Bronchial epithelial cell (primary cell): ENCODE data around the gene LRRC55. TPM values are rescaled to one million over a fixed set of nuclear protein-coding genes. Genes with fewer than 3 reads are reported as not detected.
A peak's percentile ranks its signal among the peaks of the same experiment; 100 is the strongest.

Experiments used
- DNase-seq: peaks from one replicate; pipeline ENCODE4 v3.0.0-alpha.2; 2010; ENCODE audit warnings: low read depth
- FAIRE-seq: peaks from 2 replicates; lab custom pipeline; 2011; peaks lifted over from hg19 to GRCh38; lab: Jason Lieb, UNC
- H3K27me3 ChIP-seq: 2 replicates; pipeline ENCODE4 v1.5.1; 2011; ENCODE audit warnings: low read length; ENCODE audit not compliant: control insufficient read depth, insufficient read depth
- H3K36me3 ChIP-seq: 2 replicates; pipeline ENCODE4 v1.5.1; 2011; ENCODE audit warnings: low read length; ENCODE audit not compliant: control insufficient read depth, insufficient read depth
- H3K4me3 ChIP-seq: 2 replicates; pipeline ENCODE4 v1.5.1; 2011; ENCODE audit warnings: mild to moderate bottlenecking, low read depth, low read length, control low read depth
- CTCF ChIP-seq: IDR thresholded peaks from 2 replicates; pipeline ENCODE4 v1.5.1; 2011; ENCODE audit warnings: mild to moderate bottlenecking, moderate library complexity, low read length, control low read depth, inconsistent platforms; ENCODE audit not compliant: insufficient read depth, severe bottlenecking
- total RNA-seq: library from RNA; depleted of rRNA; stranded (reverse); fragments of >200 nt; gene quantifications from 2 replicates; pipeline ENCODE4 v1.2.1, GENCODE V29; 2014

The LRRC55 gene
- total RNA-seq, 1 donor from 2014 or later = not detected

DNA sequence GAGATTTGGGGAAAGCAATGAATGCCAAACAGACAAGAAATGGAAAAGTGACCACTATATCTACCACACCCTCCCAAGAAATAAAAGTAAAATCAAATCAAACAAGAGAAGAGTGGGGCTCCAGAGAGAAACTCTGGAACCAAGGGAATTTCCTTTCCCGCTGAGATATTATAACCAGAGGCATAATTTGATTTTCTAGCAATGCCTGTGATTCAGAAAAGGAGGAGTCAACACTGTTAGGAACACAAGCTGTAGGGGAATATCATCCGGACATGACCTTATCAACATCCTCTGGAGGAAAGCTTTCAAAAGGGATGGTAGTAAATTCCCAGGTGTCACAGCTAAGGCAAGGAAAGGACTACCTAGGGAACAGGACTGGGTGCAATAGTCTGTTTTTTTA, 29.6 kb upstream of the LRRC55 start:
- no peak overlapping the region for H3K4me3 ChIP-seq
- TF ChIP-seq CTCF = no peak
- FAIRE-seq (no peak), DNase-seq (no peak)
- H3K27me3 ChIP-seq = peaks cover 7% of the 10 kb centered on the region
- H3K36me3 ChIP-seq = no peaks in the 10 kb centered on the region

DNA sequence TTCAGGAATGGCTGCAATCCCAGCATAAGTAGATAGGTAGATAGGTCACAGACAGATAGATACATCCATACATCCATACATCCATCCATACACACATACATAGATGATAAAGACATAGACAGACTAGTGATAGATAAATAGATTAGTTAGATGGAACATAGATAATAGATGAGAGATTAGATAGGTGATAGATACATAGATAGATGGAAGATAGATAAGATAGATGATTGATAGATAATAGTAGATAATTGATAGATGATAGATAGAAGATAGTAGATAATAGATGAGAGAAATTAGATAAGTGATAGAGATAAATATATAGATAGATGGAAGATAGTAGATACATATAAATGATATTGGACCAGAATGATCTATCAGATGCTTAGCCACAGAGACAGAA, 28.3 kb upstream of the LRRC55 start:
- H3K36me3 ChIP-seq = no peaks in the 10 kb centered on the region
- FAIRE-seq (no peak), DNase-seq (no peak)
- peaks cover 5% of the 10 kb centered on the region for H3K27me3 ChIP-seq
- H3K4me3 ChIP-seq = no peak overlapping the region
- no peak for TF ChIP-seq CTCF

DNA sequence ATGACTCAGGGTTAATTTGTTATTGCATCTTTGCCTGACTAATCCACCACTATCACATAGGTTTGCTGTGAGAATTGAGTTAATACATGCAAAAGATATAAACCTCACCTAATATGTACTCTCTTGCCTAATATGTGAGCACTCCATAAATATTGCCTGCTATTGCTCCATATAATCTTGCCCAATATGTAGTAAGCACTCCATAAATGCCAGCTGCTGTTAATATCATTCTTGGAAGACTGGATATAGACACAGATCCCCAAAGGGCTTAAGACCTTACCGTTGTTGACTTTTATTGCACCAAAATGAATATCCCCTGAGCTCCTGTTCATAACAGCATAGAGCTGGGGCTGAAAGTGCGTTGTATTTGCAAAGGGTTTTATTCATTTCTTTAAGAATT, 27.0 kb upstream of the LRRC55 start:
- peaks cover 5% of the 10 kb centered on the region for H3K27me3 ChIP-seq
- no peaks in the 10 kb centered on the region for H3K36me3 ChIP-seq
- H3K4me3 ChIP-seq = no peak overlapping the region
- TF ChIP-seq CTCF = no peak
- DNase-seq (peak; percentile 42), FAIRE-seq (no peak)

GRCh38 chr11:57155400-57155799, 26.4 kb upstream of the LRRC55 start:
- peak; percentile 93 for DNase-seq
- TF ChIP-seq CTCF = no peak
- H3K4me3 ChIP-seq = no peak overlapping the region
- peaks cover 5% of the 10 kb centered on the region for H3K27me3 ChIP-seq
- no peaks in the 10 kb centered on the region for H3K36me3 ChIP-seq
- FAIRE-seq = peak; percentile 92

- DNase-seq (peak; percentile 15), FAIRE-seq (no peak)
- no peak overlapping the region for H3K4me3 ChIP-seq
- no peak for TF ChIP-seq CTCF
- H3K36me3 ChIP-seq = no peaks in the 10 kb centered on the region
- peaks cover 5% of the 10 kb centered on the region for H3K27me3 ChIP-seq
These were observed 25.7 kb upstream of the LRRC55 start for GRCh38 chr11:57155838-57156607.

- H3K36me3 ChIP-seq = no peaks in the 10 kb centered on the region
- TF ChIP-seq CTCF = no peak
- H3K4me3 ChIP-seq = no peak overlapping the region
- FAIRE-seq (no peak), DNase-seq (no peak)
- H3K27me3 ChIP-seq = peaks cover 5% of the 10 kb centered on the region
These were observed 24.8 kb upstream of the LRRC55 start for GRCh38 chr11:57156928-57157327.
